ENCODE data around the gene ADAP2. TPM values are rescaled to one million over a fixed set of nuclear protein-coding genes. Genes with fewer than 3 reads are reported as not detected.

ADAP2 gene
- total and polyA plus RNA-seq, 10 donors = 10.3 to 79.7 (median 57.8) TPM

DNA sequence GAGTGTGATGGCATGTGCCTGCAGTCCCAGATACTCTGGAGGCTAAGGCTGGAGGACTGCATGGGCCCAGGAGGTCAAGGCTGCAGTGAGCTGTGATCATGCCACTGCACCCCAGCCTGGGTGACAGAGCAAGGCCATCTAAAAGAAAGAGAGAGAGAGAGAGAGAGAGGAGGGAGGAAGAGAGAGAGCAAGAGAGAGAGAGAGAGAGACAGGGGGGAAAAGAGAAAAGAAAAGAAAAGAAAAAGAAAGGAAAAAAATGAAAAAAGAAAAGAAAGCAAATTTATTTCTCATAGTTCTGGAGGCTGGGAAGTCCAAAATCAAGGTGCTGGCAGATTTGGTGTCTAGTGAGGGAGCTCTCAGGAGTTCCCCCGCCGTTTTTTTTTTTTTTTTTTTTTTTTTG is 82.4 kb downstream of the ADAP2 start:
- TF ChIP-seq POLR2A (IDR thresholded peaks at IDR 0.05) = no peak
- intact Hi-C loops (cut with DNase I; ENCODE audit: low total_unique reads) = no loop called here
- Histone ChIP-seq H3K27ac (no peak overlapping the region), H3K9me3 (no peaks in the 10 kb centered on the region), H3K27me3 (replicated peaks in 1 of 7) (no peaks in the 10 kb centered on the region), H3K4me3 (no peak overlapping the region), H3K4me1 (peaks cover 4 to 20% (median 12%) of the 10 kb centered on the region in 6 donors), H3K36me3 (peaks cover 0 to 59% (median 18%) of the 10 kb centered on the region in 6 donors)
- WGBS, 5 donors = 84 to 94% (median 91%) methylated on average over 2 of the region's 2 CpGs
- DNase-seq = no peak

DNA sequence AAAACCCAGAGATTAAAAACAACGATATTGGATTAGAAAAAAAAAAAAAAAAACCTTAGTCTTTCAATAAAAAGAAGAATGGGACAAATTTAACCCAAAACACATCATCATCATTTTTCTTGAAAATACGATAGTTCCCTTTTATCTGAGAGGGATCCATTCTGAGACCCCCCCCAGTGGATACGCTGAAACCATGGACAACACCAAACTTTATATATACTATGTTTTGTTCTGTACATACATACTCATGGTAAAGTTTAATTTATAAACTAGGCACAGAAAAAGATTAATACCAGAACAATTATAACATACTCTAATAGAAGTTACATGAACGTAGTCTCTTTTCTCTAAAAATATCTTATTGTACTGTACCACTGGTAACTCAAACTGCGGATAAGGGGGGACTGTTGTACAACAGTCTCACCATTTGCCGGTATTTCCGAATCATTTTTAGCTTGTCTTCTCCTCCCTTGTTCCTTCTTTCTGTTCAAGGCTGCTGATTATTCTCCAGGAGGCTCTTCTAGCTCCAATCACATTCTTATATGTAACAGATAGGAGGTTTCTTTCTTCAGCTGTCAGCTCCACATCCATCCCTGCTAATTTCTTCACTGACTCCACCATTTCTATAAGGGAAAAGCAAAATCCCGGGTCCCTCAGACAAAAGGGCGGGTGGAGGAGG is 86.1 kb downstream of the ADAP2 start:
- Histone ChIP-seq H3K27me3 (replicated peaks in 1 of 7) (no peaks in the 10 kb centered on the region), H3K4me1 (peaks cover 4 to 24% (median 12%) of the 10 kb centered on the region in 6 donors), H3K9me3 (no peaks in the 10 kb centered on the region), H3K4me3 (peak overlapping the region; percentile 52 to 71 (median 64)), H3K27ac (peak overlapping the region; percentile 55 to 87 (median 83)), H3K36me3 (peaks cover 0 to 22% (median 0%) of the 10 kb centered on the region in 6 donors)
- intact Hi-C loops (cut with DNase I; ENCODE audit: low total_unique reads) = loop anchor here (5.0 kb wide), 1 partner anchor 209 kb away; no protein-coding TSS in a partner anchor
- WGBS, 5 donors = 66 to 75% (median 69%) methylated on average over 8 to 9 of the region's 9 CpGs
- no peak for DNase-seq
- TF ChIP-seq POLR2AphosphoS5 (IDR thresholded peaks at IDR 0.05) = no peak
- TF ChIP-seq POLR2A (IDR thresholded peaks at IDR 0.05) = no peak
- TF ChIP-seq, protein P1, sequence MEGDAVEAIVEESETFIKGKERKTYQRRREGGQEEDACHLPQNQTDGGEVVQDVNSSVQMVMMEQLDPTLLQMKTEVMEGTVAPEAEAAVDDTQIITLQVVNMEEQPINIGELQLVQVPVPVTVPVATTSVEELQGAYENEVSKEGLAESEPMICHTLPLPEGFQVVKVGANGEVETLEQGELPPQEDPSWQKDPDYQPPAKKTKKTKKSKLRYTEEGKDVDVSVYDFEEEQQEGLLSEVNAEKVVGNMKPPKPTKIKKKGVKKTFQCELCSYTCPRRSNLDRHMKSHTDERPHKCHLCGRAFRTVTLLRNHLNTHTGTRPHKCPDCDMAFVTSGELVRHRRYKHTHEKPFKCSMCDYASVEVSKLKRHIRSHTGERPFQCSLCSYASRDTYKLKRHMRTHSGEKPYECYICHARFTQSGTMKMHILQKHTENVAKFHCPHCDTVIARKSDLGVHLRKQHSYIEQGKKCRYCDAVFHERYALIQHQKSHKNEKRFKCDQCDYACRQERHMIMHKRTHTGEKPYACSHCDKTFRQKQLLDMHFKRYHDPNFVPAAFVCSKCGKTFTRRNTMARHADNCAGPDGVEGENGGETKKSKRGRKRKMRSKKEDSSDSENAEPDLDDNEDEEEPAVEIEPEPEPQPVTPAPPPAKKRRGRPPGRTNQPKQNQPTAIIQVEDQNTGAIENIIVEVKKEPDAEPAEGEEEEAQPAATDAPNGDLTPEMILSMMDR (IDR thresholded peaks at IDR 0.05 in 8 of 11, conservative IDR thresholded peaks at IDR 0.05 in 3 of 11) = no peak

DNA sequence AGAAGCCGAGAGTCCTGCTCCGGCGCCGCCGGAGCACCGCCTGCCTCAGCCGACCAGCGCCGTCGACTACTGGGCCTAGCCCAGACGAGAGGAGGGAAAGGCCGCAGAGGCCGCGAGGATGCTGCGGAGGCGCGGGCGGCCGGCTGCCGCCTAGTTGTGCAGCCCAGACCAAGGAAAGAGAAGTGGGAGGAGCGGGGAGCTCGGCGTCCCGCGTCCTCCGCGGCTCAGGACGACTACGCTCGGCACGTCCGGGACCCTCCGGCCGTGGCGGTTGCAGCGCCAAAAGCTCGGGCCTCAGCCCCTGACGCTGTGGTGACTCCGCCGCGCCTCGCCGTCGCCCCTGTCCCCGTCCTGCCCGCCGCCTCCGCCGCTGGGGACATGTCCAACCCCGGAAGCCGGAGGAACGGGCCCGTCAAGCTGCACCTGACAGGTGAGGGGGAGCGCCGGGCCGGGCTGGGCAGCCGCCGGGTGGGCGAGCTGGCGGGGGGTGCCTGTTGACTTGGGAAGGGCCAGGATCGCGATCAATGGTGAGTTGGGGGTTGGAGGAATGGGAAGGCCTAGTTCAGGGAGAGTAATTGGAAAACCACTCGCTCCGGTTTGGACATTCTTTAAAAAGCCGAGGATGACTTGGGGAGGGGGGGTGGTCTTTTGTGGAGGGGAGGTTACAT is 86.8 kb downstream of the ADAP2 start:
- Histone ChIP-seq H3K4me3 (peak overlapping the region; percentile 52 to 71 (median 64)), H3K27me3 (replicated peaks in 1 of 7) (no peaks in the 10 kb centered on the region), H3K36me3 (peaks cover 0 to 16% (median 0%) of the 10 kb centered on the region in 6 donors), H3K27ac (peak overlapping the region; percentile 55 to 87 (median 83)), H3K9me3 (no peaks in the 10 kb centered on the region), H3K4me1 (peaks cover 4 to 24% (median 12%) of the 10 kb centered on the region in 6 donors)
- intact Hi-C loops (cut with DNase I; ENCODE audit: low total_unique reads) = loop anchor here (5.0 kb wide), 1 partner anchor 209 kb away; no protein-coding TSS in a partner anchor
- 1 to 2% (median 1%) methylated on average over 33 to 65 of the region's 65 CpGs for WGBS, 5 donors
- TF ChIP-seq POLR2AphosphoS5 (IDR thresholded peaks at IDR 0.05) = peak; percentile 65 to 84 (median 77)
- TF ChIP-seq, protein P1 (IDR thresholded peaks at IDR 0.05 in 8 of 11, conservative IDR thresholded peaks at IDR 0.05 in 3 of 11) = peak in 1 of 11 experiments; percentile 7
- no peak for TF ChIP-seq POLR2A (IDR thresholded peaks at IDR 0.05)
- peak; percentile 92 for DNase-seq

Small RNA genes lying within 50 kb of the gene (small RNA-seq; reads per million reads assigned to genes)
- gene AC138207.3 = 0 reads per million in 4 donors
- gene RN7SL138P = 0 reads per million in 4 donors

Other genes starting within 250 kb of the ADAP2 start
- 10 to 100 TPM; 44.3 to 51.9 (median 49.0) TPM for gene CRLF3, start 97.3 kb upstream of the ADAP2 start, total RNA-seq
- 10 to 100 TPM; 21.0 to 28.2 (median 24.4) TPM for gene CRLF3, start 97.3 kb upstream of the ADAP2 start, polyA plus RNA-seq
- gene ATAD5, start 90.0 kb upstream of the ADAP2 start, total RNA-seq = 1 to 10 TPM; 3.5 to 7.4 (median 4.5) TPM
- under 1 TPM; 0.61 to 0.80 (median 0.67) TPM for gene ATAD5, start 90.0 kb upstream of the ADAP2 start, polyA plus RNA-seq
- 10 to 100 TPM; 16.0 to 33.4 (median 18.0) TPM for gene TEFM, start 15.7 kb upstream of the ADAP2 start, total RNA-seq
- gene TEFM, start 15.7 kb upstream of the ADAP2 start, polyA plus RNA-seq = 10 to 100 TPM in 2 of 3 donors, 1 to 10 TPM in 1; 8.4 to 14.6 (median 11.2) TPM
- gene RNF135, start 49.1 kb downstream of the ADAP2 start, total RNA-seq = 10 to 100 TPM; 26.3 to 43.6 (median 40.5) TPM
- gene RNF135, start 49.1 kb downstream of the ADAP2 start, polyA plus RNA-seq = 10 to 100 TPM; 20.1 to 27.4 (median 26.4) TPM
- 10 to 100 TPM; 49.1 to 97.7 (median 63.8) TPM for gene NF1, start 173.0 kb downstream of the ADAP2 start, total RNA-seq
- gene NF1, start 173.0 kb downstream of the ADAP2 start, polyA plus RNA-seq = 1 to 10 TPM; 3.1 to 5.7 (median 4.7) TPM